ENCODE results near the gene COL9A1. TPM values are rescaled to one million over a fixed set of nuclear protein-coding genes. Genes with fewer than 3 reads are reported as not detected.

COL9A1 gene
- not detected in 2 replicates for total RNA-seq

GRCh38 chr6:70303034-70303525, at the start of gene COL9A1:
Gene COL9A1 (minus strand): TSS chr6:70303084. CDS start chr6:70302924, 160 bp downstream.

Other genes starting within 250 kb of the COL9A1 start
- 10.6 and 15.1 TPM in 2 replicates for gene FAM135A, start 110.4 kb upstream of the COL9A1 start, total RNA-seq